ENCODE results near the gene RPAP3. TPM values are rescaled to one million over a fixed set of nuclear protein-coding genes. Genes with fewer than 3 reads are reported as not detected.

The RPAP3 gene
- polyA plus RNA-seq, 3 donors = 9.6 to 20.6 (median 19.0) TPM

GRCh38 chr12:47736216-47736615 lies 30.4 kb upstream of the RPAP3 start:
- Mint-ChIP-seq H3K4me3 (no peak overlapping the region), H3K27me3 (ENCODE audit: low read depth in 3 of 3) (peaks cover 5 to 11% (median 7%) of the 10 kb centered on the region in 3 donors), H3K4me1 (peaks cover 50% of the 10 kb centered on the region), H3K27ac (no peak overlapping the region), H3K9me3 (peaks cover 0 to 1% (median 0%) of the 10 kb centered on the region in 7 donors), H3K36me3 (peaks cover 0 to 2% of the 10 kb centered on the region in 2 donors)
- H3K4me3 ChIP-seq (replicated peaks in 1 of 3; ENCODE audit: low read depth in 2 of 3, low read length in 3 of 3) = no peak overlapping the region
- no peak overlapping the region for H3K27ac ChIP-seq (ENCODE audit: low read depth in 1 of 2, low read length in 2 of 2)
- H4K20me1 ChIP-seq (ENCODE audit: insufficient read depth, low read length) = no peaks in the 10 kb centered on the region
- intact Hi-C loops (cut with micrococcal nuclease) = no loop called here
- WGBS (ENCODE audit: insufficient coverage) = 0% methylated on average over 1 of the region's 4 CpGs
- H3K9ac ChIP-seq (ENCODE audit: insufficient read depth, low read length, poor library complexity, severe bottlenecking) = no peak overlapping the region
- no peaks in the 10 kb centered on the region for H3K79me2 ChIP-seq (ENCODE audit: insufficient read depth, low read length)
- H3K27me3 ChIP-seq (ENCODE audit: control insufficient read depth in 2 of 2, insufficient read depth in 2 of 2, low read length in 2 of 2) = no peaks in the 10 kb centered on the region
- no peak overlapping the region for H3K4me2 ChIP-seq (replicated peaks; ENCODE audit: extremely low read depth, low read length, poor library complexity, severe bottlenecking)
- TF ChIP-seq CTCF (IDR thresholded peaks at IDR 0.05) = no peak
- H2AFZ ChIP-seq (ENCODE audit: insufficient read depth, low read depth, low read length, poor library complexity, severe bottlenecking) = no peak overlapping the region
- peaks cover 35 to 46% of the 10 kb centered on the region in 2 donors for H3K4me1 ChIP-seq (ENCODE audit: control insufficient read depth in 1 of 2, insufficient read depth in 2 of 2, low read length in 2 of 2)
- no peaks in the 10 kb centered on the region for H3K9me3 ChIP-seq (replicated peaks in 1 of 2; ENCODE audit: control insufficient read depth in 1 of 2, insufficient read depth in 1 of 2, low read length in 2 of 2)
- H3K36me3 ChIP-seq (replicated peaks in 1 of 2; ENCODE audit: control insufficient read depth in 1 of 2, insufficient read depth in 2 of 2, low read length in 2 of 2) = no peaks in the 10 kb centered on the region
- no peak for DNase-seq

DNA sequence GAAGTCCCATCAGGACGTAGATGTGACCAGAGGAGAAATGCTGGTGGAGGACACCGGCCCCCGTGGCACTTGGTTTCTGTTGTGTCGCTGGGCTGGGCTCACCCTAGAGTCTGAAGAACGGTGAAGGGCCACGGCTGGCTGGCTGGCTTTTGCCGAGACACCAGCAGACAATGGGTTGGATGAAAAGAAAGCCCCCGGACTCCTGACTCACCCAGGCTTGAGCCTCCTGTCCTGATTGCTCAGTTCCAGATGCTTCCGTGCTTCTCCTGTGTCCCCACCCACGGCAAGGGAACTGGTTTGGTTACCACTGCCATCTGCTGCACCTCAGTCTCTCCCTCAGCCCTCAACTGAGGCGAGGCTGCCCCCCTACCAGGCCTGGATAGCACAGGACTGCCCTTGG lies 29.8 kb upstream of the RPAP3 start:
- intact Hi-C loops (cut with micrococcal nuclease) = no loop called here
- Histone ChIP-seq H2AFZ (ENCODE audit: insufficient read depth, low read depth, low read length, poor library complexity, severe bottlenecking) (no peak overlapping the region), H3K4me3 (replicated peaks in 1 of 3; ENCODE audit: low read depth in 2 of 3, low read length in 3 of 3) (no peak overlapping the region), H3K79me2 (ENCODE audit: insufficient read depth, low read length) (no peaks in the 10 kb centered on the region), H3K9me3 (replicated peaks in 1 of 2; ENCODE audit: control insufficient read depth in 1 of 2, insufficient read depth in 1 of 2, low read length in 2 of 2) (no peaks in the 10 kb centered on the region), H3K27me3 (ENCODE audit: control insufficient read depth in 2 of 2, insufficient read depth in 2 of 2, low read length in 2 of 2) (no peaks in the 10 kb centered on the region), H3K36me3 (replicated peaks in 1 of 2; ENCODE audit: control insufficient read depth in 1 of 2, insufficient read depth in 2 of 2, low read length in 2 of 2) (no peaks in the 10 kb centered on the region), H3K4me2 (replicated peaks; ENCODE audit: extremely low read depth, low read length, poor library complexity, severe bottlenecking) (no peak overlapping the region), H3K27ac (ENCODE audit: low read depth in 1 of 2, low read length in 2 of 2) (no peak overlapping the region), H4K20me1 (ENCODE audit: insufficient read depth, low read length) (no peaks in the 10 kb centered on the region), H3K4me1 (ENCODE audit: control insufficient read depth in 1 of 2, insufficient read depth in 2 of 2, low read length in 2 of 2) (peaks cover 29 to 41% of the 10 kb centered on the region in 2 donors), H3K9ac (ENCODE audit: insufficient read depth, low read length, poor library complexity, severe bottlenecking) (no peak overlapping the region)
- no peak for DNase-seq
- Mint-ChIP-seq H3K4me1 (peaks cover 44% of the 10 kb centered on the region), H3K27me3 (ENCODE audit: low read depth in 3 of 3) (peaks cover 5 to 11% (median 7%) of the 10 kb centered on the region in 3 donors), H3K4me3 (no peak overlapping the region), H3K36me3 (peaks cover 0 to 2% of the 10 kb centered on the region in 2 donors), H3K9me3 (peaks cover 0 to 1% (median 0%) of the 10 kb centered on the region in 7 donors), H3K27ac (no peak overlapping the region)
- 95% methylated on average over 10 of the region's 11 CpGs for WGBS (ENCODE audit: insufficient coverage)
- no peak for TF ChIP-seq CTCF (IDR thresholded peaks at IDR 0.05)
